H1 (cell line): ENCODE results near the gene VDR. TPM values are rescaled to one million over a fixed set of nuclear protein-coding genes. Genes with fewer than 3 reads are reported as not detected.

ENCODE experiments used
- ASH2L ChIP-seq: fragments of 200-600, 300-600 bp; sonication (generic); IDR thresholded peaks from one replicate; pipeline ENCODE4 v1.7.1; 2017; ENCODE audit warnings: low read length
- CHD2 ChIP-seq: IDR thresholded peaks from 2 replicates; pipeline ENCODE4 v1.6.1; 2012; ENCODE audit warnings: low read length, improper control_type of control experiment
- CHD7 ChIP-seq: fragments of 300-600 bp; sonication (generic); IDR thresholded peaks from 2 replicates; pipeline ENCODE4 v1.7.1; 2012; ENCODE audit warnings: low read length, moderate library complexity, mild to moderate bottlenecking, inconsistent platforms; ENCODE audit not compliant: insufficient replicate concordance
- HDAC6 ChIP-seq: IDR thresholded peaks from one replicate; pipeline ENCODE4 v1.7.1; 2012; ENCODE audit warnings: low read depth, mild to moderate bottlenecking, inconsistent platforms, low read length, moderate library complexity
- KDM1A ChIP-seq: fragments of 200-600, 300-600 bp; sonication (generic); IDR thresholded peaks from 2 replicates; pipeline ENCODE4 v1.7.1; 2016; ENCODE audit warnings: mild to moderate bottlenecking, low read length, borderline replicate concordance
- RNF2 ChIP-seq: fragments of 200-900, 300-1000 bp; sonication (generic); IDR thresholded peaks from 2 replicates; pipeline ENCODE4 v1.7.1; 2016; ENCODE audit warnings: borderline replicate concordance, low read depth, mild to moderate bottlenecking, antibody characterized with exemption, low read length; ENCODE audit not compliant: poor library complexity, severe bottlenecking; ENCODE audit errors: missing control alignments
- SIRT6 ChIP-seq: IDR thresholded peaks from one replicate; pipeline ENCODE4 v1.7.1; 2012; ENCODE audit warnings: low read length, inconsistent platforms
- SIX5 ChIP-seq: IDR thresholded peaks from 2 replicates; pipeline ENCODE4 v1.6.1; 2011; ENCODE audit warnings: mild to moderate bottlenecking, low read depth, low read length
- SRF ChIP-seq: IDR thresholded peaks from 2 replicates; pipeline ENCODE4 v1.6.1; 2011; ENCODE audit warnings: mild to moderate bottlenecking, low read depth, low read length, moderate library complexity
- USF2 ChIP-seq: IDR thresholded peaks from 2 replicates; pipeline ENCODE4 v1.6.1; 2011; ENCODE audit warnings: low read length, improper control_type of control experiment
- ZNF274 ChIP-seq: IDR thresholded peaks from 2 replicates; pipeline ENCODE4 v1.7.0; 2012; ENCODE audit warnings: low read length, borderline replicate concordance; ENCODE audit errors: extremely low read depth
- polyA plus RNA-seq, 7 experiments: library from polyadenylated mRNA; depleted of rRNA in 3 of 7; stranded (reverse) in 5 of 7; unstranded in 2 of 7; fragments of >200 nt in 5 of 7; fragments of 200-250 nt in 2 of 7; gene quantifications; 1 replicate in 5 of 7; 2 replicates in 1 of 7; 4 replicates in 1 of 7; pipeline versions ENCODE4 v1.2.1 to v1.2.3, GENCODE V29; 2011 to 2013; ENCODE audit warnings: missing spikeins in 2 of 7, mixed read lengths in 2 of 7
- total RNA-seq: library from RNA; stranded (reverse); fragmentation: NEBNext Ultra II Directional; extraction: Animal tissue kit (Norgen Biotek cat#: 25700); gene quantifications from 2 replicates; pipeline ENCODE4 v1.2.1, GENCODE V29; 2021

Gene VDR
- total and polyA plus RNA-seq, 2 of the 8 experiments (the other 6 are each of a cell fraction or from before 2014, with no cell fraction given) = 0.44 to 0.65 TPM

GRCh38 chr12:47854531-47854930, 50.3 kb downstream of the VDR start (continued):
- TF ChIP-seq CHD7 = no peak
- no peak for TF ChIP-seq SIX5
- TF ChIP-seq RNF2 = no peak
- no peak for TF ChIP-seq ASH2L
- no peak for TF ChIP-seq ZNF274
- TF ChIP-seq HDAC6 = no peak
- TF ChIP-seq SRF = no peak
- TF ChIP-seq USF2 = no peak
- no peak for TF ChIP-seq KDM1A
- no peak for TF ChIP-seq CHD2
- no peak for TF ChIP-seq SIRT6
